ENCODE results near the gene SUCLG1.

Gene SUCLG1

DNA sequence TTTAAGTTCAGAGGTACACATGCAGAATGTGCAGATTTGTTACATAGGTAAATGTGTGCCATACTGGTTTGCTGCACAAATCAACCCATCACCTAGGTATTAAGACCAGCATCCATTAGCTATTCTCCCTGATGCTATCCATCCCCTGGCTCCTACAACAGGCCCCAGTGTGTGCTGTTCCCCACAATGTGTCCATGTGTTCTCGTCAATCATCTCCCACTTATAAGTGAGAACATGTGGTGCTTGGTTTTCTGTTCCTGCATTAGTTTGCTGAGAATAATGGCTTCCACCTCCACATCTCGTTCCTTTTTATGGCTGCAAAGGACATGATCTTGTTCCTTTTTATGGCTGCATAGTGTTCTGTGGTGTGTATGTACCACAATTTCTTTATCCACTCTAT, 75.8 kb downstream of the SUCLG1 start:
- H3K9me3 Mint-ChIP-seq: no peaks in the 10 kb centered on the region
- H3K4me3 Mint-ChIP-seq: no peak overlapping the region
- H3K27me3 Mint-ChIP-seq (ENCODE audit: low read depth): peaks cover 64% of the 10 kb centered on the region
- peak overlapping the region; percentile 24 for H3K27ac Mint-ChIP-seq
- no peaks in the 10 kb centered on the region for H3K36me3 Mint-ChIP-seq (ENCODE audit: low read depth)
- H3K4me1 Mint-ChIP-seq (ENCODE audit: low read depth): peaks cover 9% of the 10 kb centered on the region
- no peak for DNase-seq (ENCODE audit: low spot score)

DNA sequence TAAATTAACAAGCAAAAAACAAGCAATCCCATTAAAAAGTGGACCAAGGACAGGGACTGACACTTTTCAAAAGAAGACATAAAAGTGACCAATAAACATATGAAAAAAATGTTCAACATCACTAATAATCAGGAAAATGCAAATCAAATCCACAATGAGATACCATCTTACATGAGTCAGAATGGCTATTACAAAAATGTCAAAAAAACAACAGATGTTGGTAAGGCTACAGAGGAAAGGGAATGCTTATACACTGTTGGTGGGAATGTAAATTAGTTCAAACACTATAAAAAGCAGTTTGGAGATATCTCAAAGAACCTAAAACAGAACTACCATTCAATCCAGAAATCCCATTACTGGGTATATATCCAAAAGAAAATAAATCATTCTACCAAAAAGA, 78.2 kb downstream of the SUCLG1 start:
- Mint-ChIP-seq H3K27me3 (ENCODE audit: low read depth) (peaks cover 46% of the 10 kb centered on the region), H3K4me1 (ENCODE audit: low read depth) (peaks cover 9% of the 10 kb centered on the region), H3K27ac (no peak overlapping the region), H3K36me3 (ENCODE audit: low read depth) (no peaks in the 10 kb centered on the region), H3K9me3 (no peaks in the 10 kb centered on the region), H3K4me3 (no peak overlapping the region)
- no peak for DNase-seq (ENCODE audit: low spot score)

DNA sequence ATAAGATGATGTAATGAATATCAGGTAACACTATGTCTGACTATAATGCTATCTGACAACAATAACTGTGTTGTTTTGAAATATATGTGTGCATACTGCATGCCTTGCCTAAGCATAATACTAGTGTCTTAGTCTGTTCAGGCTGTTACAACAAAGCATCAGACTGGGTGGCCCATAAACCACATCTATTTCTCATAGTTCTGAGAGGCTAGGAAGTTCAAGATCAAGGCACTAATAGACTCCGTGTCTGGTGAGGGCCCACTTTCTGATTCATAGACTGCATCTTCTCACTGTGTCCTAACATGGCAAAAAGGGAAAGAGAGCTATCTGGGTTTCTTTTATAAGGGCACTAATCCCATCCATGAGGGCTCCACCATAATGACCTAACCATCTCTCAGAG, 80.1 kb downstream of the SUCLG1 start:
- Mint-ChIP-seq H3K4me3 (no peak overlapping the region), H3K27me3 (ENCODE audit: low read depth) (peaks cover 26% of the 10 kb centered on the region), H3K36me3 (ENCODE audit: low read depth) (no peaks in the 10 kb centered on the region), H3K4me1 (ENCODE audit: low read depth) (peaks cover 9% of the 10 kb centered on the region), H3K27ac (no peak overlapping the region), H3K9me3 (no peaks in the 10 kb centered on the region)
- DNase-seq (ENCODE audit: low spot score): no peak

DNA sequence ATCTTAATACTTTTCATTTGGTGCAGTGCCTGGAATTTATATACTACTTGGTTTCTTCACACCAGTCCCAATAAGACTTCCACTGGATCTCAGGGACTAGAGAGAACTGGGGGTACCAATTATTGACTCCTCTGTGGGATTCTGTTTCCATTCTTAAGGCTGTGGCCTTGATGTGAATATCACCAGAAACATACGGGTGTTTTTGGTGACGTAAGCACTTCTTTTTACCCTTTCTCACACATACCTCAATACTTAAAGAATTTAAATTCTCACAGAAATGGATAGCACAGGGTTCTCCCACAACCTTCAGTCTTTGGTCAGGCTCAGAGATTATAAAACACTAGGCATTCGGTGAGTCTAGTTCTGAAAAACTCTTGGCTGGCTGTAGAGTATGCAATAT, 84.1 kb downstream of the SUCLG1 start:
- H3K27me3 Mint-ChIP-seq (ENCODE audit: low read depth): peaks cover 14% of the 10 kb centered on the region
- no peak for DNase-seq (ENCODE audit: low spot score)
- no peaks in the 10 kb centered on the region for H3K36me3 Mint-ChIP-seq (ENCODE audit: low read depth)
- no peaks in the 10 kb centered on the region for H3K4me1 Mint-ChIP-seq (ENCODE audit: low read depth)
- H3K27ac Mint-ChIP-seq: no peak overlapping the region
- H3K9me3 Mint-ChIP-seq: no peaks in the 10 kb centered on the region
- no peak overlapping the region for H3K4me3 Mint-ChIP-seq

DNA sequence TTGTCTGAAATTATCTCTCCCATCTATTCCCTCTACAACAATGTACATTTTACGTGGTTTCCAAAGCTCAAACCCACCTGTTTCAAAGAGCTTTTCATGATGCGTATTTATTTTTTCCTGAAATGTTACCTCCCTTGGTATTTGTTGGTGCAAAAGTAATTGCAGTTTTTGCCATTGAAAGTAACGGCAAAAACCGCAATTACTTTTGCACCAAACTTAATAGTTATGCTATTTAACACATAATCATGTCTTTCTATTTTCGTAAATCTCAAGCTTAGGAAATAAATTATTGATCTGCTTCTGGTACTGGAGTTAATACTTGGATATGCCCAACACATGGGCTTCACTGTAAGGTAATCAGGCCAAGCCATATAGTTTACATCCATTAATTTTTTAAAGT, 85.2 kb downstream of the SUCLG1 start:
- no peaks in the 10 kb centered on the region for H3K36me3 Mint-ChIP-seq (ENCODE audit: low read depth)
- H3K9me3 Mint-ChIP-seq: no peaks in the 10 kb centered on the region
- no peak overlapping the region for H3K27ac Mint-ChIP-seq
- peaks cover 10% of the 10 kb centered on the region for H3K27me3 Mint-ChIP-seq (ENCODE audit: low read depth)
- no peak overlapping the region for H3K4me3 Mint-ChIP-seq
- DNase-seq (ENCODE audit: low spot score): no peak
- H3K4me1 Mint-ChIP-seq (ENCODE audit: low read depth): no peaks in the 10 kb centered on the region
